ENCODE results near the gene MAGOH.
A peak's percentile ranks its signal among the peaks of the same experiment; 100 is the strongest.

The MAGOH gene

DNA sequence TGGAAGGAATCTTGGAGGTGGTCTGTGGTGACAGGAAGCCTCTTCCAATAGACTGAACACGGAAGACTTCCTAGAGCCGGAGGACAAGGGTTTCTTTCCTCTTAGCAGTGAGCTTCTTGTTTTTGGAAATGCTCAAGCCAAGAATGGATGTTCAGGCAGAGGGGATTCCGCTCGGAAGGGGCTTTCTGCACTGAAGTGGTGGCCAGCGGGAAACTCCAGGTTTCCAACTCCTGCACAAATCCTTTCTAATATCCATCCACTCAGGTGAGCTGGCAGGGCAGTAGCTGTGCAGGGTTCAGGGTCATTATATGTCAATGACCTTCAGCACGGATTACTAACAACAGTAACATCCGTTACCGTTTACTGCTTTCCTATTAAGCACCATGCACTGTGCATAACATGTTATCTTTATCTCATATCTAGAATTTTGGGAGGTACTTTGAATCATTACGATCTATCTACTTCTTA is 42.3 kb downstream of the MAGOH start:
- ATAC-seq (ENCODE audit: insufficient read depth, low read depth) (no peak), DNase-seq (no peak)
- H3K4me3 ChIP-seq (ENCODE audit: low read depth in 1 of 2, low read length in 2 of 2) = peak overlapping the region; percentile 25 to 60; a peak in 3 of 4 replicates
- peak overlapping the region; percentile 67 for H3K27ac ChIP-seq (ENCODE audit: low read length)
- H3K27me3 ChIP-seq (ENCODE audit: insufficient read depth, low read length, poor library complexity) = no peaks in the 10 kb centered on the region
- no peaks in the 10 kb centered on the region for H4K20me1 ChIP-seq (ENCODE audit: insufficient read depth, low read length)
- H3K4me1 ChIP-seq (ENCODE audit: insufficient read depth, low read length) = peaks cover 21% of the 10 kb centered on the region
- no peaks in the 10 kb centered on the region for H3K9me3 ChIP-seq (ENCODE audit: insufficient read depth, low read length, severe bottlenecking)
- H3K79me2 ChIP-seq (ENCODE audit: insufficient read depth, low read length) = peaks cover 18% of the 10 kb centered on the region
- no peak for TF ChIP-seq EZH2 (IDR thresholded peaks at IDR 0.05; ENCODE audit: borderline replicate concordance, low read depth, low read length, severe bottlenecking)
- TF ChIP-seq, protein P1, sequence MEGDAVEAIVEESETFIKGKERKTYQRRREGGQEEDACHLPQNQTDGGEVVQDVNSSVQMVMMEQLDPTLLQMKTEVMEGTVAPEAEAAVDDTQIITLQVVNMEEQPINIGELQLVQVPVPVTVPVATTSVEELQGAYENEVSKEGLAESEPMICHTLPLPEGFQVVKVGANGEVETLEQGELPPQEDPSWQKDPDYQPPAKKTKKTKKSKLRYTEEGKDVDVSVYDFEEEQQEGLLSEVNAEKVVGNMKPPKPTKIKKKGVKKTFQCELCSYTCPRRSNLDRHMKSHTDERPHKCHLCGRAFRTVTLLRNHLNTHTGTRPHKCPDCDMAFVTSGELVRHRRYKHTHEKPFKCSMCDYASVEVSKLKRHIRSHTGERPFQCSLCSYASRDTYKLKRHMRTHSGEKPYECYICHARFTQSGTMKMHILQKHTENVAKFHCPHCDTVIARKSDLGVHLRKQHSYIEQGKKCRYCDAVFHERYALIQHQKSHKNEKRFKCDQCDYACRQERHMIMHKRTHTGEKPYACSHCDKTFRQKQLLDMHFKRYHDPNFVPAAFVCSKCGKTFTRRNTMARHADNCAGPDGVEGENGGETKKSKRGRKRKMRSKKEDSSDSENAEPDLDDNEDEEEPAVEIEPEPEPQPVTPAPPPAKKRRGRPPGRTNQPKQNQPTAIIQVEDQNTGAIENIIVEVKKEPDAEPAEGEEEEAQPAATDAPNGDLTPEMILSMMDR (IDR thresholded peaks at IDR 0.05; ENCODE audit: borderline replicate concordance, extremely low read depth, low read length, poor library complexity, severe bottlenecking) = no peak
- H3K4me2 ChIP-seq (ENCODE audit: insufficient read depth, low read length) = peak overlapping the region; percentile 70
- peaks cover 6% of the 10 kb centered on the region; the same call in 1 of the 2 replicates for H3K36me3 ChIP-seq (ENCODE audit: insufficient read depth, low read length)
- peak overlapping the region; percentile 92 for H3K9ac ChIP-seq (ENCODE audit: low read depth, low read length)
- H2AFZ ChIP-seq (ENCODE audit: low read depth, low read length) = peak overlapping the region; percentile 86

- H4K20me1 ChIP-seq (ENCODE audit: insufficient read depth, low read length) = no peaks in the 10 kb centered on the region
- ATAC-seq (ENCODE audit: insufficient read depth, low read depth) = no peak
These were observed 42.9 kb downstream of the MAGOH start for GRCh38 chr1:53195246-53196016.

DNA sequence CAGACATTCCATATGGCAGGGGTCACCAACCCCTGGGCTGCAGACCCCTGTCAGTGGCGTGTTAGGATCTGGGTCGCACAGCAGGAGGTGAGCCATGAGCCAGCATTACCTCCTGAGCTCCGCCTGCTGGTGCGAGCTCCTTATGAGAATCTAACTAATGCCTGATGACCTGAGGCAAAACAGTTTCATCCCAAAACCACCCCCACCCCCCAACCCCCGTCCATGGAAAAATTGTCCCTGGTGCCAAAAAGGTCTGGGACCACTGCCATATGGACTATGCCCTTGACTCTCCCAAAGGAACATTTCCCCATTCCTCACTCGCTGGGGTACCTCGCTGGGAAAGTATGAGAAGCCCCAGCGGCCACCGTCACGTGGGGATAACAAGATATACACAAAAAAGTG is 48.1 kb downstream of the MAGOH start:
- ATAC-seq (ENCODE audit: insufficient read depth, low read depth) (no peak), DNase-seq (no peak)
- Histone ChIP-seq H3K4me2 (ENCODE audit: insufficient read depth, low read length) (no peak overlapping the region), H2AFZ (ENCODE audit: low read depth, low read length) (no peak overlapping the region), H3K27ac (ENCODE audit: low read length) (no peak overlapping the region), H3K27me3 (ENCODE audit: insufficient read depth, low read length, poor library complexity) (peaks cover 6% of the 10 kb centered on the region), H3K9me3 (ENCODE audit: insufficient read depth, low read length, severe bottlenecking) (no peaks in the 10 kb centered on the region), H3K9ac (ENCODE audit: low read depth, low read length) (no peak overlapping the region), H3K36me3 (ENCODE audit: insufficient read depth, low read length) (no peaks in the 10 kb centered on the region), H4K20me1 (ENCODE audit: insufficient read depth, low read length) (no peaks in the 10 kb centered on the region), H3K4me3 (ENCODE audit: low read depth in 1 of 2, low read length in 2 of 2) (no peak overlapping the region), H3K4me1 (ENCODE audit: insufficient read depth, low read length) (no peaks in the 10 kb centered on the region), H3K79me2 (ENCODE audit: insufficient read depth, low read length) (no peaks in the 10 kb centered on the region)
- TF ChIP-seq EZH2 (IDR thresholded peaks at IDR 0.05; ENCODE audit: borderline replicate concordance, low read depth, low read length, severe bottlenecking) = no peak
- TF ChIP-seq, protein P1 (IDR thresholded peaks at IDR 0.05; ENCODE audit: borderline replicate concordance, extremely low read depth, low read length, poor library complexity, severe bottlenecking) = no peak

More at GRCh38 chr1:53195246-53196016, 42.9 kb downstream of the MAGOH start:
- Histone ChIP-seq H3K27me3 (ENCODE audit: insufficient read depth, low read length, poor library complexity) (no peaks in the 10 kb centered on the region), H3K4me2 (ENCODE audit: insufficient read depth, low read length) (peak overlapping the region; percentile 70; the same call in 1 of the 2 replicates), H2AFZ (ENCODE audit: low read depth, low read length) (peak overlapping the region; percentile 86), H3K9me3 (ENCODE audit: insufficient read depth, low read length, severe bottlenecking) (no peaks in the 10 kb centered on the region), H3K36me3 (ENCODE audit: insufficient read depth, low read length) (no peaks in the 10 kb centered on the region), H3K9ac (ENCODE audit: low read depth, low read length) (peak overlapping the region; percentile 92; the same call in 1 of the 2 replicates), H3K27ac (ENCODE audit: low read length) (no peak overlapping the region), H3K4me1 (ENCODE audit: insufficient read depth, low read length) (peaks cover 21% of the 10 kb centered on the region), H3K79me2 (ENCODE audit: insufficient read depth, low read length) (peaks cover 18% of the 10 kb centered on the region), H3K4me3 (ENCODE audit: low read depth in 1 of 2, low read length in 2 of 2) (no peak overlapping the region)
- TF ChIP-seq, protein P1 (IDR thresholded peaks at IDR 0.05; ENCODE audit: borderline replicate concordance, extremely low read depth, low read length, poor library complexity, severe bottlenecking) = no peak
- no peak for TF ChIP-seq EZH2 (IDR thresholded peaks at IDR 0.05; ENCODE audit: borderline replicate concordance, low read depth, low read length, severe bottlenecking)
- DNase-seq = no peak

All from DND-41 (cell line).